KMS-11 (cell line): ENCODE results near the gene C1orf232.

Experiments
- H2AFZ ChIP-seq: fragments of 200-600 bp; sonication (generic); 2 replicates; pipeline ENCODE4 v1.6.1; 2016; ENCODE audit warnings: antibody characterized with exemption, mixed run types, low read depth
- H3K27ac ChIP-seq: fragments of 200-600 bp; sonication (generic); 2 replicates; pipeline ENCODE4 v1.6.1; 2016; ENCODE audit warnings: mild to moderate bottlenecking, mixed run types
- H3K27me3 ChIP-seq: fragments of 200-600 bp; sonication (generic); 2 replicates; pipeline ENCODE4 v1.6.1; 2017; ENCODE audit warnings: mild to moderate bottlenecking, low read depth, mixed run types, moderate library complexity; ENCODE audit not compliant: insufficient read depth
- H3K36me3 ChIP-seq: fragments of 200-600 bp; sonication (generic); 2 replicates; pipeline ENCODE4 v1.6.1; 2017; ENCODE audit warnings: mild to moderate bottlenecking, mixed run types; ENCODE audit not compliant: insufficient read depth
- H3K4me1 ChIP-seq: fragments of 200-600 bp; sonication (generic); 2 replicates; pipeline ENCODE4 v1.6.1; 2016; ENCODE audit warnings: mild to moderate bottlenecking, low read depth, mixed run types; ENCODE audit not compliant: poor library complexity, severe bottlenecking
- H3K4me2 ChIP-seq: fragments of 200-600 bp; sonication (generic); 2 replicates; pipeline ENCODE4 v1.7.0; 2016; ENCODE audit warnings: mild to moderate bottlenecking, mixed run types
- H3K4me3 ChIP-seq: fragments of 200-600 bp; sonication (generic); IDR thresholded peaks from 2 replicates; pipeline ENCODE4 v1.6.1; 2017; ENCODE audit warnings: low read depth, low read length, mixed read lengths; ENCODE audit not compliant: insufficient read depth
- H3K79me2 ChIP-seq: fragments of 200-600 bp; sonication (generic); 2 replicates; pipeline ENCODE4 v1.6.1; 2016; ENCODE audit warnings: low read depth, mixed run types; ENCODE audit not compliant: insufficient read depth
- H3K9ac ChIP-seq: fragments of 200-600 bp; sonication (generic); 2 replicates; pipeline ENCODE4 v1.6.1; 2016; ENCODE audit warnings: mild to moderate bottlenecking, mixed run types
- H4K20me1 ChIP-seq: fragments of 200-600 bp; sonication (generic); 2 replicates; pipeline ENCODE4 v1.6.1; 2016; ENCODE audit warnings: mild to moderate bottlenecking, mixed run types; ENCODE audit not compliant: insufficient read depth
- TF ChIP-seq, protein P1 (sequence below): fragments of 200-600 bp; sonication (generic); conservative IDR thresholded peaks from 2 replicates; pipeline ENCODE4 v1.6.1; 2017; ENCODE audit warnings: low read depth, mild to moderate bottlenecking, antibody characterized with exemption, low read length, moderate library complexity, mixed read lengths

The C1orf232 gene

GRCh38 chr1:26184883-26185282 lies 16.1 kb upstream of the C1orf232 start:
- no peak overlapping the region for H3K4me2 ChIP-seq
- no peak overlapping the region for H3K27ac ChIP-seq
- no peaks in the 10 kb centered on the region for H3K79me2 ChIP-seq
- no peak overlapping the region for H3K4me3 ChIP-seq
- H3K4me1 ChIP-seq = peaks cover 6% of the 10 kb centered on the region
- H4K20me1 ChIP-seq = no peaks in the 10 kb centered on the region
- no peak overlapping the region for H3K9ac ChIP-seq
- H2AFZ ChIP-seq = no peak overlapping the region
- TF ChIP-seq, protein P1, sequence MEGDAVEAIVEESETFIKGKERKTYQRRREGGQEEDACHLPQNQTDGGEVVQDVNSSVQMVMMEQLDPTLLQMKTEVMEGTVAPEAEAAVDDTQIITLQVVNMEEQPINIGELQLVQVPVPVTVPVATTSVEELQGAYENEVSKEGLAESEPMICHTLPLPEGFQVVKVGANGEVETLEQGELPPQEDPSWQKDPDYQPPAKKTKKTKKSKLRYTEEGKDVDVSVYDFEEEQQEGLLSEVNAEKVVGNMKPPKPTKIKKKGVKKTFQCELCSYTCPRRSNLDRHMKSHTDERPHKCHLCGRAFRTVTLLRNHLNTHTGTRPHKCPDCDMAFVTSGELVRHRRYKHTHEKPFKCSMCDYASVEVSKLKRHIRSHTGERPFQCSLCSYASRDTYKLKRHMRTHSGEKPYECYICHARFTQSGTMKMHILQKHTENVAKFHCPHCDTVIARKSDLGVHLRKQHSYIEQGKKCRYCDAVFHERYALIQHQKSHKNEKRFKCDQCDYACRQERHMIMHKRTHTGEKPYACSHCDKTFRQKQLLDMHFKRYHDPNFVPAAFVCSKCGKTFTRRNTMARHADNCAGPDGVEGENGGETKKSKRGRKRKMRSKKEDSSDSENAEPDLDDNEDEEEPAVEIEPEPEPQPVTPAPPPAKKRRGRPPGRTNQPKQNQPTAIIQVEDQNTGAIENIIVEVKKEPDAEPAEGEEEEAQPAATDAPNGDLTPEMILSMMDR = no peak
- H3K27me3 ChIP-seq = no peaks in the 10 kb centered on the region
- no peaks in the 10 kb centered on the region for H3K36me3 ChIP-seq

- H3K9ac ChIP-seq = no peak overlapping the region
- TF ChIP-seq, protein P1 = no peak
Observed at GRCh38 chr1:26184086-26184485, 15.3 kb upstream of the C1orf232 start.

DNA sequence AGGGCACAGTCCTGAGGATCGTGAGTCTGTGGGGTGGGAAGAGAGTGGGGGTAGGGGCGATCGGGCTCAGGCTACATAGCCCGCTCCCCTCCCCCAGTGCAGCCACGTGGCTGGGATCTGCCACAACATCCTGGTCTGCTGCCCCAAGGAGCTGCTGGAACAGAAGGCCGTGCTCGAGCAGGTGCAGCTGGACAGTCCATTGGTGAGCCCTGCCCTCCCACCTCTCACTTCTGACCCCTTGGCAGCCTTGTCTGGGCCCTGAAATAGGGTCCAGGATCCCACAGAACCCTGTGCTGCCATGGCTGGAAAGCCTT lies 13.6 kb upstream of the C1orf232 start:
- TF ChIP-seq, protein P1 = no peak
- Histone ChIP-seq H3K79me2 (no peaks in the 10 kb centered on the region), H3K4me1 (peaks cover 12% of the 10 kb centered on the region), H3K4me2 (no peak overlapping the region), H3K4me3 (no peak overlapping the region), H3K27ac (no peak overlapping the region), H3K36me3 (no peaks in the 10 kb centered on the region), H4K20me1 (no peaks in the 10 kb centered on the region), H3K27me3 (no peaks in the 10 kb centered on the region), H3K9ac (no peak overlapping the region), H2AFZ (no peak overlapping the region)

More at GRCh38 chr1:26184086-26184485, 15.3 kb upstream of the C1orf232 start:
- no peak overlapping the region for H3K4me3 ChIP-seq
- no peaks in the 10 kb centered on the region for H3K27me3 ChIP-seq
- no peak overlapping the region for H3K4me2 ChIP-seq
- peaks cover 12% of the 10 kb centered on the region for H3K4me1 ChIP-seq
- H2AFZ ChIP-seq = no peak overlapping the region
- no peaks in the 10 kb centered on the region for H3K36me3 ChIP-seq
- no peak overlapping the region for H3K27ac ChIP-seq
- H3K79me2 ChIP-seq = no peaks in the 10 kb centered on the region
- no peaks in the 10 kb centered on the region for H4K20me1 ChIP-seq

- TF ChIP-seq, protein P1 = no peak
- Histone ChIP-seq H3K9ac (no peak overlapping the region), H3K4me2 (no peak overlapping the region), H3K27me3 (no peaks in the 10 kb centered on the region), H3K36me3 (no peaks in the 10 kb centered on the region), H3K4me1 (peaks cover 12% of the 10 kb centered on the region), H3K27ac (no peak overlapping the region), H4K20me1 (no peaks in the 10 kb centered on the region), H3K4me3 (no peak overlapping the region), H3K79me2 (no peaks in the 10 kb centered on the region), H2AFZ (no peak overlapping the region)
Observed at GRCh38 chr1:26181586-26182382, 13.0 kb upstream of the C1orf232 start.
